GM10248 (cell line): ENCODE results near the gene GSS.
A peak's percentile ranks its signal among the peaks of the same experiment; 100 is the strongest.

Source experiments
- CTCF ChIA-PET: fragments of 300-600 bp; sonication (Branson Sonifier 250); formaldehyde crosslinking; extraction: SDS; loops from one replicate; lab custom pipeline; 2021; ENCODE audit warnings: antibody characterized with exemption; lab: Yijun Ruan, JAX
- POLR2A ChIA-PET: fragments of 350-650 bp; sonication (Branson Sonifier 250); formaldehyde crosslinking; extraction: SDS; loops from one replicate; lab custom pipeline; 2020; ENCODE audit warnings: antibody characterized with exemption; lab: Yijun Ruan, JAX
- DNase-seq: peaks from one replicate; pipeline ENCODE4 v3.0.0; 2012; ENCODE audit errors: extremely low spot score
- CTCF ChIP-seq: IDR thresholded peaks from 2 replicates; pipeline ENCODE4 v1.5.1; 2012; ENCODE audit warnings: mild to moderate bottlenecking, low read depth; ENCODE audit errors: extremely low read depth, missing control alignments, control extremely low read depth

Gene GSS

GRCh38 chr20:34891166-34892062 is 64.2 kb downstream of the GSS start:
- ChIA-PET CTCF (interaction anchor here (1.4 to 3.2 kb wide), 3 partner anchors 10 to 18 kb away, joined by 3 to 14 read pairs (median 5); partner anchors contain the start of gene GGT7), POLR2A (no interaction called here)
- no peak for TF ChIP-seq CTCF
- DNase-seq, result no peak

DNA sequence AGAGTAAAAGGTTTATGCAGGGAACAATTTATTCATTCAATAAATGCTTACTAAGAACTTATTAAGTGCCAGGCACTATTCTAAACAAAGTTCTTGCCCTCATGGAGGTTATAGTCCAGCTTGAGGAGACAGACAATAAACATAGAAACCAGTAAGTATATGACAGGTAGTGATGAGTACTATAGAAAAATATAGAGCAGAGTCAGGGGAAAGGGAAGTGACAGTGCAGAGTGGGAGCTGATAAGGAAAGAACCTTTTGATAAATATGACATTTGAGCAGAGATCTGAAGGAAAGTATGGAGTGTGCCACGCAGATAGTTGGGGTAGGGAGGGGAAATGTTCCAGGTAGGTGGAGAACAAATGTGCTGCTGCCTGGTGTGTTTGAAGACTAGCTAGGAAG is 67.1 kb downstream of the GSS start:
- POLR2A ChIA-PET, result interaction anchor here (0.6 kb wide), 2 partner anchors 11 to 304 kb away, joined by 3 to 4 read pairs; no protein-coding TSS in a partner anchor
- TF ChIP-seq CTCF, result no peak
- CTCF ChIA-PET, result interaction anchor here (1.0 to 1.8 kb wide), 4 partner anchors 9 to 23 kb away, joined by 3 to 7 read pairs (median 4); no protein-coding TSS in a partner anchor
- DNase-seq, result no peak

- ChIA-PET CTCF (interaction anchor here (1.3 to 1.9 kb wide), 3 partner anchors 9 to 18 kb away, joined by 4 to 11 read pairs (median 4); no protein-coding TSS in a partner anchor), POLR2A (no interaction called here)
- DNase-seq, result peak; percentile 39
- no peak for TF ChIP-seq CTCF
Observed at GRCh38 chr20:34887023-34887422, 68.6 kb downstream of the GSS start.

DNA sequence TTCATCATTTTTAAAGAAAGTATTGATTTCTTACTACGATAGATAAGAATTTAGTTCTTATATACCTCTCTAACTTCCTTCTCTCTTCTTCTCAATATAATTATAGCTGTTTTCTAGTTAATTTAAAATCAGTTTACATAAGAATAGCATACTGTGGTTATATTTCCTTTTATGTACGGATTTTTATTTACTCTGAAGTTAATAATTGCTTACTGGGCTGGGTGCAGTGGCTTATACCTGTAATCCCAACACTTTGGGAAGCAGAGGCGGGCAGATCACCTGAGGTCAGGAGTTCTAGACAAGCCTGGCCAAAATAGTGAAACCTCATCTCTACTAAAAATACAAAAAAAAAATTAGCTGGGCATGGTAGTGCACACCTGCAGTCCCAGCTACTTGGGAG is 69.5 kb downstream of the GSS start:
- no peak for DNase-seq
- CTCF ChIA-PET, result interaction anchor here (1.3 to 1.9 kb wide), 2 partner anchors 11 to 17 kb away, joined by 4 to 11 read pairs; no protein-coding TSS in a partner anchor
- TF ChIP-seq CTCF, result no peak
- POLR2A ChIA-PET, result no interaction called here

DNA sequence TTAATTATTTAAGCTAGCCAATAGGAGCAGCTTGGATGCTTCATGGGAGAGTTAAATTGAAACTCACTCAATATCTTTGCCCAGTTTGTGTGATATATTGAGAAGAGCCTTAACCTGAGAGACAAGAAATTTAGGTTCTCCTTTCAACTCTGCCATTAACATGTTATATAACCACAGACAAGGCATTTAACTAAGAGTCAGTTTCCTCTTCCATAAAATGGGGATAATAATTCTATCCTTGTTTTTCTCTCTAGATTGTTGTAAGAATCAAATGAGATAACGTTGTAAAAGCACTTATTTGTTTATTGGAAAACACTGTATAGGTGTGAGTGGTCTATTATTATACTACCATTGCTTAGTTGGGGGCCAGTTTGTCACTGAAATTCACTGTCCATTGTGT is 71.3 kb downstream of the GSS start:
- POLR2A ChIA-PET, result no interaction called here
- CTCF ChIA-PET, result interaction anchor here (1.1 to 2.8 kb wide), 2 partner anchors 10 to 11 kb away, joined by 3 to 15 read pairs; partner anchors contain the start of gene GGT7
- no peak for TF ChIP-seq CTCF

DNA sequence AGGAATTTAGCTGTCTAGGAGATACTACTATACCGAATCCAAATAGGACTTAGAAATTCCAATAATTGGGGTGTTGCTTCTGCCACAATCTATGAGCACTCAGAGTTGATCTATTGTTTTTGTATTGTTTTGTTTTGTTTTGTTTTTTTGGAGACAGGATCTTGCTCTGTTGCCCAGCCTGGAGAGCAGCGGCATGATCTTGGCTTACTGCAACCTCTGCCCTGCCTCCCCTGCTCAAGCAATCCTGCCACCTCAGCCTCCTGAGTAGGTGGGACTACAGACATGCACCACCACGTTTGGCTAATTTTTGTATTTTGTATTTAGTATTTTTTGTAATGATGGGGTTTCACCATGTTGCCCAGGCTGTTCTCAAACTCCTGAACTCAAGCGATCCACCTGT is 71.8 kb downstream of the GSS start:
- no peak for DNase-seq
- no peak for TF ChIP-seq CTCF
- ChIA-PET CTCF (interaction anchor here (1.0 to 2.8 kb wide), 4 partner anchors 9 to 111 kb away, joined by 3 to 15 read pairs (median 3); partner anchors contain the start of gene GGT7), POLR2A (no interaction called here)

More for the DNA sequence above, 71.3 kb downstream of the GSS start:
- no peak for DNase-seq
